Pulmonary artery endothelial cell (primary cell): Measurements from ENCODE around the gene STC2. TPM values are rescaled to one million over a fixed set of nuclear protein-coding genes. Genes with fewer than 3 reads are reported as not detected.

Source experiments
- DNase-seq: peaks from one replicate; pipeline ENCODE4 v3.0.0-alpha.2; 2011; ENCODE audit warnings: low read depth, low spot score
- total RNA-seq: library from RNA; depleted of rRNA; stranded (reverse); fragments of >200 nt; gene quantifications from 2 replicates; pipeline ENCODE4 v1.2.3, GENCODE V29; 2014

The STC2 gene
- total RNA-seq, 1 donor from 2014 or later, result 28.9 TPM

DNA sequence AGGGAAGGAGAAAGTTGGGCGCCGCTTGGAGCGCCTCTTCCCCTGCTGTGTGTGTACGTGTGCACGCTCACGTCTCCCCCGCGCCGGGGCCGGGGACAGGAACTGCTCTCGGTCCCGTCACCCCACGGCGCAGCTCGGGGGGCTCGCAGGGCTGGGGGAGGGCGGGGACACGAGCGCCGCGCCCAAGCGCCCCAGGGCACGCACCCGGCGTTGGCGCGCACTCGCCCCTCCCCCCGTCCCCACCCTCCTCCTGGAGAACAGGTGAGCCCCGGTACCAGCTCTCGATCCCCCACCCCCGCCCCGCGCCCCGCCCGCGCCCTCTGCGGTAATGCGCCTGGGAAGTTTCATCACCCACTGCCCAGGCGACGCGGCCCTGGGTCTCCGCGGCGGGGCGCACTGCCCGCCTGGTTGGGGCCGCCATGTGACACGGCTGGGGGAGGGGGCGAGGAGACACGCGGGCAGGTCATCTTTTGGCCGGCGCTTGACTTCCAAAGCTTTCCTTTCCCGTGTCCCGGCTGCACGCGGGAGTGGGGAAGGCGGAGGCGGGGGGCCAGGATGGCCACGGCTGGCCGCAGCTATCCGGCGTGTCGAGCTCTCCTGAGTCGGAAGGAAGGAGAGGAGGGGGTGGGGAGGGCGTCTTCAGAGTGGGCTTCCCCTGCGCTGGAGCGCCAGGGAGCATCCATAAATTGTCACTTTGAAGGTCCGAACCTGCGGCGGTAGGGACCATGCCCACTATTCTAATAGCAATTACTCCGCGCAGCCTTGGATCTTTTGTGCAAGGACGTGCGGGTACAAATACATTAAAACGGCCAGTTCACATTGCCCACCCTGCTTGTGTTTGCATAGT, 1.5 kb upstream of the STC2 start:
- DNase-seq, result no peak

GRCh38 chr5:173328844-173329490, 753 bp upstream of the STC2 start:
- no peak for DNase-seq

- no peak for DNase-seq
These were observed 898 bp downstream of the STC2 start for GRCh38 chr5:173327084-173327947.

DNA sequence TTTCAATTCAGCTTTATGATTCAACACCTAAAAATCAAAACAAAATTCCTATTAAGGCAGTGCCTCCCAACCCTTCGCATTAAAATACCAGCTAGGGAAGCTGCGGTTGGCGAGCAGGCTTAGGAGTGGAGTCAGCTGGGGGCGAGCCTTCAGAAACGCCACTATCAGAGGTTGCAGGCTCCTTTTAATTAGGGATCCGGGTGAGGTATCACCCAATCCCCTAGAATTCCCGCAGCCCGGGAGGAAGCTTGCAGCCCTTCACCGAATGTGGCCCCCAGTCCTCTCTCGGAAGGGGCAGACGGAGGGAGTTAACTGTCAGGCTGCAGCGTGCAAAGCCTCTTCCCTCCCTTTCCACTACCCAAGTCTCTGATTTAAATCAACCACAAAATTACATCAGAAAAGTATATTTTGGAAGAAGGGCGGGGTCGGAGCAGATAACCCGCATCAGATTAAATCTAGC, 1.7 kb downstream of the STC2 start:
- no peak for DNase-seq

GRCh38 chr5:173325091-173325698, 3.0 kb downstream of the STC2 start:
- DNase-seq, result no peak

DNA sequence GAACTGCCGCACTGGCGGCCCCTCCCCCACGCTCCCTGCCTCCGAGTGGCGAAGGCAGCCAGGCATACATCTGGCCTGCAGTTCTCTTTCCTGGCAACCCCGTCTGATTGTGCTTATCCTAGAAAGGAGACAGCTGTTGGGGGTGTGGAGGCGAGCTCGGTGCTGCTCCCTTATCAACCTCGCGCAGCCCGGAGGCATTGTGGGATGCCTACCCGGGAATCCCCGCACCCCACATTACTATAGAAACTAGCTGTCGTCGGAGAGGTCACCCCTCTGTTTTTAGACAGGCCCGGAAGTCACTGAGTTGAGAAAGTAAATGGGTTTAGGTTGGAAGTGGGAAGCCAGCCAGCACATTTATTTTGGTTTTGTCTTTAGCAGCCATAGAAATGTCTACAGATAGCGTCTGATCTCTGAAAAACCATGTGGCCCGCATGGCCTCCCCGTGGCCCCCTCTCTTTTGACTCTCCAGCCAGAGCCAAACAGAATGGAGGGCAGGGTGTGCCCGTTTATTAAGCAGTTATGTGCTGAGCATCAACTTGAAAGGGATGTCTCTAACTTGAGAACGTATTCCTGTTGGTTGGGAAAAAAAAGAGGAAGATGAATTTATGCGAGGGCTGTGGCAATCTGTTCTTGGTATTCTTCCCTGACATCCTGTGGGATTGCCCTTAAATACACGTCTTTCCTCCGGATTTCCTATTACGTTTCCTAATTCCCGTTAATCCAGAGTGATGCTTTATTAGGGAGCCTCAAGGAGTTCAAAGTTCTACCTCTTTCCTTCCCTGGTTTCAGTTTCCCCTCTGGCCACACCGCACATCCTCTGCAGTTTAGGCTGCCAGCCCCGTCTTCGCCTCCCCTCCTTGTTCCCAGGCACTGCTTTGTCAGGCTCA, 3.9 kb downstream of the STC2 start:
- DNase-seq, result peak; percentile 53

DNA sequence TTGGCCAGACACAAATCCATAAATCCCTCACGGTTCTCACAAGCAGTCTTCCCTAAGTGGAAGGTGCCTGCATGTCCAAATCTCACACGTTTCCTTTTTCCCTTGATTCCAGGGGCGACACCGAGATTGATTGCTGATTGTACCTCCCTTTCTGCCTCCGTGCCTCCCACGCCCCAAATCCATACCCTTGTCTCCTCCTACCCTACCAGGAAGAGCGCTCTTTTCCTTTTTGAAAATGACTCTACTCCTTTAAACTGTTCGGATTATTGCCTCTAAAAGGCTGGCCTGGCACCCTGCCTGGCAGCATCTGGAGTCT, 4.5 kb downstream of the STC2 start:
- DNase-seq, result no peak

DNA sequence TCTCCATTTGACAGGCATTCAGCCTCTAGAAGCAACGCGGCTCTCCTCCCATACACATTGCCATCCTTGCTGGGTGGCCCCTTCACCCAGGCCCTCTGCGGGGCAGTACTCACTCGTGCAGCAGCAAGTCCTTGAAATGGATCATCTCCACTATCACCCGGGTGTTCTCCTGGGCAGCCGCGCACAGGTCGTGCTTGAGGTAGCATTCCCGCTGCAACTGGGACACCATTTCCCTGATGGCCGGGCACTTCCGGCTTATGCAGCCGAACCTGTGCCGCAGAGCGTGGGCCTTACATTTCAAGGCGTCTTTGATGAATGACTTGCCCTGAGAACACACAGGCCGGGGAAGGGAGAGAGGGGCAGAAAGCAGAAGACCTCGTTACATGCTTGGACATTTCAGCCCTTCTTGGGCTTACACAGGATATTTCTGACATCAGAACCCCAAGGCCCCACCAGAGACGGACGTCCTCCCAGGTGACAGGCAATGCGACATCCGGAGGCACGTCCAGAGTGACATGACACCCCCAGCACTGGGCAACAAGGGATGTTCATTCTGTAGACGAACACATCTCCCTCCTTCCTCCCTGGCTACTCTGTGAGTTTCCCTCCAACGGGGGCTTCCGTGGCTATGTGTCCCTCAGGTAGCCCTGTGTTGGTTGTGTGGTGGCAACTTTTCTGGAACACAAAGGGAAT, 5.0 kb downstream of the STC2 start:
- DNase-seq, result no peak

DNA sequence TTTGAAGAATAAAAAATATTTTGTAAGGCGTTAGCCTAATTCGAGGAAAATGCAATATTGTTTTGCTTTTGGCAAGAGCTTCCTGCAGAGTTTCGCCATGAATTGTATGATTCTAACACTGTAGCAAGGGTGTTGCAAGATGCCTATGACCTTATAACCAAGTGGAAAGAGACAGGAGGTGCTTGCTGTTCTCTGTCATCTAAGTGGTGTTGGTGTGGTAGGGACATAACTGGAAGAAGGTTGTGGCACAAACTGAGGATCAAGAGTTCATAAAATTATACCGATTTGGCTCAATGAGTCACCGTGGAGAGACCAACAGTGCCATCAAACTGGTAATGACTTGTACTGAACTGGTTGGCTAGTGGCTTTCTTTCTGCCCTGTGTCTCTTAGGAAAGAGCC, 6.3 kb downstream of the STC2 start:
- no peak for DNase-seq

GRCh38 chr5:173320259-173320658, 8.0 kb downstream of the STC2 start:
- no peak for DNase-seq

GRCh38 chr5:173319646-173320045, 8.6 kb downstream of the STC2 start:
- no peak for DNase-seq

DNA sequence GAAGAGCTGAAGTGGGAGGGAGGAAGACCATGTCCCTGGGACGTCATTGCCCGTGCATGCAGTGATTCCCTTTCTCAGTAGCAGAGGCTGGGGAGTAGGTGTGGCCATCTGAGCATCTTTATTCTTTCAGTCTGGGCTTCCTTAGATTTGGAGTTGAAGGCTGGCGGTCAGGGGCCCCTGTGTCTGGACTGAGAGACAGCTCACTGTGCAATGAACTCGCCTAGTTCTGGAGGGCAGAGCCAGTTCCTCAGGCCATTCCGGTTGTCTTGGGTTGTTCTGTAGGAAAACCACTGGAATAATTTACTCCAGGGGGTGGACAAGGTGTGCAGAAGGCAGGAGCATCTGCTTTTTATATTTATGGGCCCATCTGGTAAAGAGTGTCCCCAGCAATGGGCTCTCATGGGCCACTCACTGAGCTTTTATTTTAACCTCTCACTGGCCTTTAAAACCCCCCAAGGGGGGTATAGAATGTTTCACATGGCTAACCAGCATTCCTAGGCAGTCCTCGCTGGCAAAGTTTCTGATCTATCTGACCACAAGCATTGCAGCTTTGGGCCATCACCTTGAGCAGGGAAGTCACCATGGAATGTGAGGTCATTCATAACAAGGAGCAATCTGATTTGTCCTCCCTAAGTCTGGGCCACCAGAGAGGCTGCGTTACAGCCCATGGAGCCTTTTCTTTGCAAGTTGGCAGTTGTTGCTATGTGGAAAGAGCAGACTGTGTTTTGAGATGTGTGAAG, 9.2 kb downstream of the STC2 start:
- no peak for DNase-seq

DNA sequence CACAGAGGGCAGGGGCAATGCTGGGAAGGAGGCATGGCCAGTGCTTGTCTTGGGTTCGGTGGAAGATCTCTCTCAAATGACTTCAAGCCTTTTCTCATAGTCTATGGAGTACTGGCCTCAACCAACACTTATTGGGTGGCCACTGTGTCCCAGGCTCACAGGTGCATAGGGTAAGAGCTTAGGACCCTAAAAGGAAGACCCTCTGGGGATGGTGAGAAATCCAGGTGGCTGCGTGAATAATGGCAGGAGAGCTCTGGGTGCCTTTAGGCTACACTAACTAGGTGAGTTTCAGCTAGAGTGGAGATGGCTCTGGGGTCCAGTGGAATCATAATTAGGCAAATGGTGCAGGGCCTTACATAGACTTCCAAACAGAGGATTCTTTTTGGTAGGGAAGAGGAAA, 9.9 kb downstream of the STC2 start:
- no peak for DNase-seq

GRCh38 chr5:173317852-173318251, 10.4 kb downstream of the STC2 start:
- no peak for DNase-seq

- DNase-seq, result no peak
These were observed 11.0 kb downstream of the STC2 start for GRCh38 chr5:173317091-173317730.

GRCh38 chr5:173316339-173317020, 11.7 kb downstream of the STC2 start:
- no peak for DNase-seq

- DNase-seq, result no peak
These were observed 12.5 kb downstream of the STC2 start for GRCh38 chr5:173315495-173316338.
